NCI-H748 treated with DMSO at 0.1 percent for 48 hours (cell line): ENCODE data around the gene ZFYVE27.
A peak's percentile ranks its signal among the peaks of the same experiment; 100 is the strongest.

Experiments used
- DNase-seq: peaks from one replicate; lab custom pipeline; 2025; lab: John Stamatoyannopoulos, UW

Gene ZFYVE27

DNA sequence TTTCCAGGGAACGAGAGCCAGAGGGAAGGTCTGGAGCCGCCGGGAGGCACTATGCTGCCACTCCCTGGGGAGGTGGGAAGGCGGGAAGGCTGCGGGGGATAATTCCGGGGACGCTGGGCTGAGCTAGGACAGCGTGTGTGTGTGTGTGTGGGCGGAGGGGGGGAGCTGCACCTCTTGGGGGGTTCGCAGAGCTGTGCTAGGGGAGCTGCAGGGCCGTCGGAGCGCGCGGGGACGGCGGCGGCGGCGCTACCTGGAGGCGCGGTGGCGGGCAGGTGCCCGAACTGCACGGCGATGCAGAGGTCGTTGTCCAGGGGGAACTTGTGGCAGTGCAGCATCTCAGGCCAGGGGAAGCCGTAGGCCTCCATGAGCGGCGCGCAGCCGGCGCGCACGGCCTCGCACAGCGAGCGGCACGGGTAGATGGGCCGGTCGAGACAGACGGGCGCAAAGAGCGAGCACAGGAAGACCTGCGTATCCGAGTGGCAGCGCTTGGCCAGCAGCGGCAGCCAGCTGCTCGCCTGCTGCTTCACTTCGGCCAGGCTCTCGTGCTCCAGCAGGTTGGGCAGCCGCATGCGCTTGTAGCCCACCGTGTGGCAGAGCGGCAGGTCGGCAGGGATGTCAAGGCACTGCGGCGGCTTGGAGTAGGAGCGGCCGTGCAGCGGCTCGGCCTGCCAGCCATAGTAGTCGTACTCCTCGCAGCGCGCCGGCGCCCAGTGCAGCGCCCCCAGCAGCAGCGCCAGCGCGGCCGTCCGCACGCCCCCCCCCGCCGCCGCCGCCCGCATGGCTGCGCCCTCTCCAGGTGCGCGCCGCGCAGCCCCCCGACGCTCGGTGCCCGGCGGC lies 34.3 kb downstream of the ZFYVE27 start:
- no peak for DNase-seq

DNA sequence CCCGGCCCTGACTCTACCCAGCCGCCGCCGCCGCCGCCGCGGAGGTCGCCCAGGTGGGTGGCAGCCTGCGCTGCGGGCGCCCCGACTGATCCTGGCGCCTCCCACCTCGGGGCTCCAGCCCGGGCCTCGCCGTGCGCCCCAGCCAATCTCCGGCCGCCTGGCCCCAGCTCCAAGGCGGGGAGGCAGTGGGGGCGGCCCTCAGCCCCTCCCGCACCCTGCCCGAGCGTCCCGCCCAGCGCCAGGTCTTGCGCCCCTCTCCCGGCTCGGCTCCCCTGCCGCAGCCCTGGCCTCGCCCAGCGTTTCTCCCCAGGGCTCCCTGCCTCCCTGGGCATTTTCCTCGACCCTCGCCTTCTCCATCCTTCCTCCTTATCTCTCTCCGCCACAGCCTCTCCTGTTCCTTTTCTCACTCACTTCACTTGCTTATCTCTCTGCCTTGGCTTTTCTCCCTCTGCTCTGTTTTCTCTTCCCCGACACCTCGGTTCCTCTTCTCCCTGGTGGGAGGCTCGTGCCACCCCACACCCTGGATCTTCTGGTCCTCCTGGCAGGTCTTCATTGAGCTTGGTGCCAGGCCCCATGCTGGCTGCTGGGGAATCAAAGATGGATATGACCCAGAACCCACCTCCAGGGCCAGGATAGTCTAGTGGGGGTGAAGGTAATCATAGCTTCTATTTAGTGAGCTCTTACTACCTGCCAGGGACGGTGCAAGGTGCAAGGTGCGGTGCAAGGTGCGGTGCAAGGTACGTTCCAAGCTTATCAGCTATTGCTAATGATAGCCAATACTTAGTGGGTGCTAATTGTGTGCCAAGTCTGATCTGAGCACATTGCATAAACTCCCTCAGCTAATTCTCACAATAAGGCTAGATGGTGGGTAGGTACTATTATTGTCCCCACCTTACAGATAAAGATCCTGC lies 35.2 kb downstream of the ZFYVE27 start, which contains the start of gene SFRP5:
Gene SFRP5 (minus strand): TSS at position 87 of the 911 bp plus-strand sequence. CDS start 166 bp downstream, outside the sequence.
- DNase-seq = no peak

DNA sequence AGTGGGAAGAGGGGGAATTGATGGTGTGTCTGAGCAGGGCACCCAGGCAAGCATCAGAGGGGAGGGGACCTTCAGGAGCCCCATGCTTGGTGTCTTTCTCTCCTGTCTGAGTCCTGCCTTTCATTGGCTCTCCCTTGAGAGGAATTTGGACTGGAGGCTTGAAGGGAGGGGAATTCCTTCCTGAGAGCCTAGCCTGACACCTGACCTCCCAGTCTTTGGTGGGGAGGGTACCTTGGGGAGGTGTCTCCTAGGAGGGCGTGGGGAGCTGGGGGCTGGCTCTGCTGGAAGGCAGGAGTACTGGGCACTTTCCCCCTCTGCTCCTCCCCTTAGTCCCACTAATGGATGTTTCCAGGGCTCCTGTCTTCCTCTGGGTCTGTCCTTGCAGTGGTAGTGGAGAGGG lies 36.2 kb downstream of the ZFYVE27 start:
- no peak for DNase-seq

DNA sequence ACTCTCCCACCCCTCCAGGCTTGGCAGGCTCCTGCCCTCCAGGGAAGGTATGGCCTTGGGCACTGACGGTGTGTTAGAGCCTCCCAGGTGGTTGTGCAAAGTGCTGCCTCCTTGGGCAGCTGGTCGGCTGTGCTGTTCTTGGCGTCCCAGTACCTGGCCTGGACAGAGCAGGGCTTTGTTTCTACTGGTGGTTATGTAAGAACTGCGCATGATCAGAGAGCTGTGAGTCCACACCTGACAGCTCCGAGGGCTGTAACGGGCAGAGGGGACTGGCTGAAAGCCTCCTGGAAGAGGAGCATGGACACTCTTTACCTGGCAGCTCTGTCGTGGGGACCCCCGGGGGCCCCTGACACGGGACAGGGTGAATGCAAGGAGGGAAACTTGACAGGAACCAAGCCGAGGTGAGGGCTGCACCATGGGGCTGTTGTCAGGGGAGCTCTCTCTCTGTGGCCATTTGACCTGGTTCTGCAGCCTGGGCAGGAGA lies 37.9 kb downstream of the ZFYVE27 start:
- DNase-seq = no peak

DNA sequence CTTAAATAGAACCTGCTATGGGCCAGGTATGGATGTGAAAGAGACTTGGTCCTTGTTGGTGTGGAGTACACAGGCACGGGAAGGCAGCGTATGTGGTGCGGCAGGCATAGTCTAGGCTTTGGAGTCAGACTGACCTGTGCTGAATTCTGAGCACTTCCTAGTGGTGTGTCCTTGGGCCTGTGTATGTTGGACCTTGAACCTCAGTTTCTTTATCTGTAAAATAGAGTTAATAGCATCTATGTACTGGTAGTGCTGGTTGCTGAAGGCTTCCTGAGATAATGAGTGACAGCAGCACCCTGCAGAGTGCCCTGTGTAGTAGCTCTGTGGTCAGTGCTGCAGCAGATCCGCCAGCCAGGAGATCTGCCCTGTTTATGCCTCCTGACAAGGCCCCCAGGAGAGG lies 40.2 kb downstream of the ZFYVE27 start:
- no peak for DNase-seq

DNA sequence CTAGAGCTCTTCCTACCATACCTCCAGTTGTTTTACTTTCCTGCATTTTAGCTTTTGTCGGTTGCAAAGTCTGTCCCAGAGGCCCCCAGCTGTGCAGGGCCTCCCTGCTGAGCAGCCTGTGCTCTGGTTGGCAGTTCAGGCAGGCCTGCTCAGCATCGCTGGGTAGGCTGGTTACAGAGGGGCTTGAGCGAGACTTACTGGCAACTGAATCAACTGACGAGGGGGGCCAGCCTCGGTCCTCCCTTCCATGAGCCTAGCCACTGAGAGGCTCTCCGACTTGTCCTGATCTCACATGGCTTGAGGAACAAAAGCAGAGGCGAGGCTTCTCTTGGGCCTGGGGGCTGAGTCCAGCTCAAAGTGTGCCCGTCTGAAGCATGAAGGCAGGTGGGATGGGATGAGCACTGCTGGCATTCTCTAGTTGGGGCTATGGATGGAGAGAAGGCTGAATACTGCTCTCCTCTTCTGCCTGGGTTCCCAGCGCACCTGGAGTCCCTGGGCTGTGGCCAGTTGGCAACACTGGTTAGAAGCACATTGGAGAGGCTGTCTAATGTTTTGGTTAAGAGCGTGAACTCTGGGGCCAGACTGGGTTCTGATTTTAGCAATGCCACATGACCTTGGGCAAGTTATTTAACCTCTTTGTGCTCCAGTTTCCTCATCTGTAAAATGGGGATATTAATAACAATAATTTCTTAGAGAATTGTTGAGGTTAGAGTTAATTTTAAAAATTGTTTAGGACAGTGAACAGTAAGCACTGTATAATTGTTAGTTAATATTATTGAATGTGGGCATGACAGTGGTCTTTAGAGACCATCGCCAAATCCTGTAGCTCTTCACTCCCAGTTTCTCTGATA lies 41.7 kb downstream of the ZFYVE27 start:
- DNase-seq = no peak

DNA sequence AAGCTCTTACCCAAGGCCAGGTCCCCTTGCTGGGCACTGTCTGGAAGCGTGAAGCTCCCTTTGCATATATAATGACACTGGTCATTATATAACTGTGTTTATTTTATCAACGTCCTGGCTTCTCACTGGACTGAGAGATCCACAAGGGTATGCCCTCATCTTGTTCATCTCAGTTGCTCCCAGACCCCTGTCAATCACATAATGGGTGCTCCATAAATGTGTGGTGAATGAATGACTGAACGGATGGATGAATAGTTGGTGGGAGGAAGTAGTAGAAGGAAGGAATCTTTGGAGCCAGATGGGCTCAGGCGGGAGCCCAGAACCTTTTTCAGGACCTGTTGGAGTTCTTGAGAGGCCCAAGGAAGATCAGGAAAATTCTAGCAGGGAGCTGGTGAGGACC lies 42.6 kb downstream of the ZFYVE27 start:
- DNase-seq = no peak

DNA sequence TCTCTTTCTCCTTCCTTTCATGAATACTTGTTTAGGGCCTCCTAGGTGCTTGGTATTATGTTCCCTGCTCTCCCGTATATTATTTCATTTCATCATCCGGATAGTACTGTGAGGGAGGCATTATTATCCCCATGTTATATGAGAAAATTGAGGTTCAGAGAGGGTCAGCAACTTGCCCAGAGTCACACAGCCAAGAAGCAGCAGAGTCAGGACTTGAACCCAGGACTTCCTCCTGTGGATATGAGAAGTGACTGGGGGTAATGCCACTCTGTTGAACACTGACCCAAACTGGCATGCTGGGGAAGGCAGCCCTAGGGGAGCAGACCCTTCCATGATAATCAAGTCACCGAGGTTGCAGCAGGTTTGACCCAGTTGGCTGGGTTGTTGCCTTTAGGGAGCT lies 43.0 kb downstream of the ZFYVE27 start:
- DNase-seq = no peak

DNA sequence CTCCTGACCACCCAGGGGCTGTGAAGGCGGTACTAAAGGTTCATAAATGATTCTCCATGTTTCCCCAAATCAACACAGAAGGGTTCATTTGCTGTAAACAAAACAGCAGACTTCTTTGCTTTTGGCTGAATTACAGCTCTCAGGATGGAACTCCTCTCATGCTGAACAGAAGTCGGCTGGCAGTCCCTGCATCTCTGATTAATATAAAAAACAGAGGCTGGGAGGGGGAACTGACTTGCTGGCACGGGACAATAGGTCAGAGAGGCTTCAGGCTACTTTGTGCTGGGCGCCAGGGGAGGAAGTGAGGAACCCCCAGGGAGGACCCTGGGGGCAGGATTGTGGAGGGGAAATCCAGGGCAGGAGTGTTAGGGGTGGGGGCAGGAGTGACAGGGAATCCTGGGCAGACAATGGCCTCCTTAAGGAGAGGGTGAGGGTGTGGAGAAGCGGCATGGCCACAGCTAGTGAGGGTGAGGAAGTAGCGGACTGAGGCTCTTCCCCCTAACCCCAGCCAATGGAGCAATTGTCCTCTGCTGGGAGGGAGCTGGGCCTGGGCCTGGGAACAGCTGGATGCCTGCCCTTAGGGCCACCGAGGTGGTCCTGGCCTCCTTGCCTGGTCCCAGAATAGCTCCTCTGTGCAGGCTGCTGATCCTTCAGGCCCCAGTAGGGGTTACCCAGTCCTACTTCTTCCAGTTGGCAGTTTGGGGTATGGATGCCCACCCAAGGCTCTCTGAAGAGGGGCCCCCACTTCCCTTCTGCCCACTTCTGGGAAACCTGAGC lies 44.1 kb downstream of the ZFYVE27 start:
- no peak for DNase-seq

DNA sequence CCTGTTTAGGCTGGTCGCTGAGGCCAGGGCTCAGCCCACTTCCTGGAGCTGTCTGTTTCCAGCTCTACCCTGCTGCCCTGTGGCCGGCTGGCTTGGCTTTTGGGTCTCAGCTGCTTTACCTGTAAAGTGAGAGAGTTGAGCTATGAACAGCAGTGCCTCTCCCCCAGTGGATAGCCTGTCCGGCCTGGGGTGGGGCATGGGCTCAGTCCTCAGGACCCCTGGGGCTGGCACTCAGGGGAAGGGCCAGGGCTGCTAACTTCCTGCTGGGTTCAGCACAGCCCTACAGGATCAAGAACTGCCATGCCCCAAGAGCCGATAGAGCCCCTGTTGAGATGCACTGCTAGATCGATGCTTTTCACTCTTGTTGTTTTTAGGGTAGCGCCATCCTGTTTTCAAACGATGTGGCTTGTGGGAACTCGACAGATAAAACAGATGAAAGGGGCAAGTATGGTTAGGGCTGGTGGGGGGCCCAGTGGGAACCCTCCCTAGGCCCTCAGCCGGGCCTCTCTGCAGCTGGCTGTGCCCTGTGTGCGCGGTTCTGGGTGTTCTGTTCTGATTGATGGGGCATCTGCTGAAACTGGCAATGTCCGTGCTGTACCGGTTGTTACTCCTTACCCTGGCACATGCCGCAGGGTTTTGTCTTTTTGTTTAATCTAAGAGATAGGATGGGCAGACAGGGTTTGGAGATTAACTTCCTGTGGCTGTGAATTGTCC lies 44.8 kb downstream of the ZFYVE27 start:
- DNase-seq = no peak

DNA sequence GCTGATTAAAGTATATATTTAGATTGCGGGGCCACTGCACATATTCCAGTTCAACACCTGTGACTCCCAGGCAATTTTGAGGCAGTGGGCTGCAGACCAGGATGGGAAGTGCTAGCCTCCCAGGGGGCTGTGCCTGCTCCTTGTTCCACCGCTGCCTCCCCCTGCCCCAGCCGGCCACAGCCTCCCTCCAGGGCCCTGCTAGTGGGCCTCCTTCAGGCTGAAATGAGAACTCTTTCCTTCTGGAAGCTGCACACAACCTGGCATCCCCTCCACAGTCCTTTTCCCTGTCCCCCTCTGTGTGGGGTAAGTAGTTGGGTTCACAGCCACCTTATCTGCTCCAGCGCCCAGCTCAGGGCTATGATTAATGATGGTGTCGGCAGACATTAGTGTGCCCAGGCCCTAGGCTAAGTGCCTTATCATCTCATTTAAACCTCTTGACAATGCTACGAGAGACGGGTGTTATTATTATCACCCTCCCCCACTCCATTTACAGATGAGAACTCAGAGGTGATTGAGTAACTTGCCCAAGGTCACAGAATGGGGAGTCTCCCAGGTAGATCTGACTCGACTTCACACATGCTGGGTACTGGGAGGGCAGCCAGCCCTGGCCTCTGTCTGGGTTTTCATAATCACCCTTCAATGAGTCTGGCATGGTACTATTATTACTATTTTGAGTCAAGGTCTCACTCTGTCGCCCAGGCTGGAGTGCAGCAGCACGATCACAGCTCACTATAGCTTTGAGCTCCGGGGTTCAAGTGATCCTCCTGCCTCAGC lies 45.7 kb downstream of the ZFYVE27 start:
- no peak for DNase-seq

DNA sequence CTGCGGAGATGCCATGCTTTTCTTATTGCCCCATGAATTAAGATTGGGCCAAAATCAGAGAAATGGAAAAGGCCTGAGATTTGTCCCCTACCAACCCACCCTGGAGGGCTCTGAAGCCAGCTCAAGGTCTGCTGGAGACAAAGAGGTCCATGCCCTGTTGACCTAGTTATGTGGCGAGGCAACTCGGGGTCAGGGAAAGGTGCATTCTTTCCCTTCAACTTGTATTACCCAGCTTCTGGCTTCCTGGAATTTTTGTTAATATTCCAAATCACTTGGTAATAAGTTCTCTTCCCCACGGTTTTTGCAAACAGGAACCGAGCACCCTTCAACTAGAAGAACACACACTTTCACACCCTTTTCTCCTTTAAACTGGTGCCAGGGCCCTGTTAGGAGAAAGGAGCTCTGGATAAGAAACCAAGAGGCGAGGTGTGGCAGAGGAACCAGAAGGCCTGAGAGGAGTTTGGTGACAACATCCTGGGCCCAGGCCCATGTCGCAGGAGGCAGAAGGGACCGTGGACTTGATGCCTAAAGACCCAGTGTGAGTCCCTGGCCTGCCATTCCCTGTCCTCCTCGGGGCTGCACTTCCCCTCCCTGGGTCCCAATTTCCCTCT lies 47.4 kb downstream of the ZFYVE27 start:
- no peak for DNase-seq

DNA sequence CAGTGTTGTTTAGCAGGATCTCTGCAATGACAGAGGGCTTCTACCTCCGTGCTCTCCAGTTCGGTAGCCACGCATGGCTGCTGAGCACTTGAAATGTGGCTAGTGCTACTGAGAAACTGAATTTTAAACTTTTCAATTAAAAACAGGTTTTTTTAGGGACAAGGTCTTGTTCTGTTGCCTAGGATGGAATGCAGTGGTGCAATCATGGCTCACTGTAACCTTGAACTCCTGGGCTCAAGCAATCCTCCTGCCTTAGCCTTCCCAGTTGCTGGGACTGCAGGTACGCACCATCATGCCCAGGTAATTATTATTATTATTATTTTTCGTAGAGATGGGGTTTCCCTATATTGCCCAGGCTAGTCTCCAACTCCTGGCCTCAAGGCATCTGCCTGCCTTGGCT lies 48.3 kb downstream of the ZFYVE27 start:
- DNase-seq = no peak

DNA sequence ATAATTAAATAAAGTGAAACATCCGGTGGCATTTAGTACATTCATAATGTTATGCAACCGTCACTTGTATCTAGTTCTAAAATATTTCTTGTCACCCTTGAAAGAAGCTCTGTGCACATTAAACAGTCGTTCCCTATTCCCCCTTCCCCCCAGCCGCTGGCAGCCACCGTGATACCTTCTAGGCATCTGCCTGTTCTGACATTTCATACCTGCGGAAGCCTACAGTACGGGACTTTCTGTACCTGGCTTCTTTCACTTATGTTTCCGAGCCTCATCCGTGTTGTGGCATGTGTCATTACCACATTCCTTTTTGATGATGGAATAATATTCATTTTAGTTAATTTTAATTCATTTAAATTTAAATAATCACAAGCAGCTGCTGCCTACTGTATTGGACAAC lies 48.8 kb downstream of the ZFYVE27 start:
- no peak for DNase-seq

DNA sequence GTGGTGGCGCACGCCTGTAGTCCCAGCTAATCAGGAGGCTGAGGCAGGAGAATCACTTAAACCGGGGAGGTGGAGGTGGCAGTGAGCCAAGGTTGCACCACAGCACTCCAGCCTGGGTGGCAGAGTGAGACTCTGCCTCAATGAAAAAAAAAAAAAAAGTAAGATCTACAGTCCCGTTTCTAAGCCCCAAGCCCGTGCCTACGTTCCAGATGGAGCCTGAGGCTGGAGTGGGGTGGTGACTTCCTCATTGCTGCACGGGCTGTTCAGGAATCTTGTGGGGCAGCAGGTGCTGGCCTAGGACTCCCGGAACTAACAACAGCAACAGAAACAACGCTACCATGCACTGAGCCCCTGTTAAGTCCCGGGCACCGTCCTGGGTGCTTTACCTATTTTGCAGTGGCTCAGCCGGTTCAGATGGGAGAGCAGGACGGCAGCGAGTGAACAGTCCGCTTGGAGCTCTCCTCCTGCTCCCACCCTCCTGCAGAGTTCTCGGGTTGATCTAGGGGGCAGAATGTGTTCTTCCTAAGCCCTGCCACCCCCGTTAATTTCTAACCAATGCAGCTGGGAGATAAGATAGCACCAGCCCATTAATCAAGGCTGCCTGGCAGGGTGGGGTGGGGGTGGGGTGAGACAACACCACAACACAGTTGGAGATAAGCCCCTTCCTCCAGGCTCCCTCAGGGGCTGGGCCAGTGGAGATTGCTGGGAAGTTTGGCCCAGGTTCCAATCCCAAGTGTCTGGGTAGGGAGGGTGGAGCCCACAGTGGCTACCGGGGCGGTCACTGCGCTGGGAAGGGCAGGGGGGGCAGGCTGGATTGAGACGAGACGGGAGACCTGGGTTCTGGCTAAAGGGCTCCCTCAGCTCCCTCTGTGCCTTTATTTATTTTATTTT lies 51.9 kb downstream of the ZFYVE27 start:
- DNase-seq = no peak

DNA sequence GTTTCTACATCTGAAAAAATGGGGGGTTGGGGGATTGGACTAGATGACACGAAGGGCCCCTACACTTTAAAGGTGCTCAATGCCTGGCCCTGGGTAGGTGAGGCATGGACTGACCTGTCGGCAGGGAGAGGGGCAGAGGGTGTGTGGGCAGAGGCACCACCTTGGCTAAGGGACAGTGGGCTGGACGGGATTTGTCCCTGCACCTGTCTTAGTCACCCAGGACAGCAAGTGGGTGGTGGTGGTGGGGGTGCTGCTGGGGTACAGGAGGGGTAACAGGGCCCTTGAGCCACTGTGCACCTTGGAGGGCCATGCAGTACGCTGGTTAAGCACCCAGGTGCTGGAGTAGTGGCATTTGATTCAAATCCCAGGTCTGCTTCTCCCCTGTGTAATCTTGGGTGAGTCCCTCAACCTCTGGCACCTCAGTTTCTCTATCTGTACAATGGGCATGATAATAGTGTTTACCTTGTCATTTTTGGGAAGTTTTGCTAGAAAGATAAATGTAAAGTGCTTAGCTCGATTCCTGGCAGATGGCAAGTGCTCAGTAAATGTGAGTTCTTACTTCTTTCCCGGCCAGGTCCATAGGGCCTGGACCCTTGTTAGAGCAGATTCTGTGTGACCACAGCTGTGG lies 53.0 kb downstream of the ZFYVE27 start:
- no peak for DNase-seq

DNA sequence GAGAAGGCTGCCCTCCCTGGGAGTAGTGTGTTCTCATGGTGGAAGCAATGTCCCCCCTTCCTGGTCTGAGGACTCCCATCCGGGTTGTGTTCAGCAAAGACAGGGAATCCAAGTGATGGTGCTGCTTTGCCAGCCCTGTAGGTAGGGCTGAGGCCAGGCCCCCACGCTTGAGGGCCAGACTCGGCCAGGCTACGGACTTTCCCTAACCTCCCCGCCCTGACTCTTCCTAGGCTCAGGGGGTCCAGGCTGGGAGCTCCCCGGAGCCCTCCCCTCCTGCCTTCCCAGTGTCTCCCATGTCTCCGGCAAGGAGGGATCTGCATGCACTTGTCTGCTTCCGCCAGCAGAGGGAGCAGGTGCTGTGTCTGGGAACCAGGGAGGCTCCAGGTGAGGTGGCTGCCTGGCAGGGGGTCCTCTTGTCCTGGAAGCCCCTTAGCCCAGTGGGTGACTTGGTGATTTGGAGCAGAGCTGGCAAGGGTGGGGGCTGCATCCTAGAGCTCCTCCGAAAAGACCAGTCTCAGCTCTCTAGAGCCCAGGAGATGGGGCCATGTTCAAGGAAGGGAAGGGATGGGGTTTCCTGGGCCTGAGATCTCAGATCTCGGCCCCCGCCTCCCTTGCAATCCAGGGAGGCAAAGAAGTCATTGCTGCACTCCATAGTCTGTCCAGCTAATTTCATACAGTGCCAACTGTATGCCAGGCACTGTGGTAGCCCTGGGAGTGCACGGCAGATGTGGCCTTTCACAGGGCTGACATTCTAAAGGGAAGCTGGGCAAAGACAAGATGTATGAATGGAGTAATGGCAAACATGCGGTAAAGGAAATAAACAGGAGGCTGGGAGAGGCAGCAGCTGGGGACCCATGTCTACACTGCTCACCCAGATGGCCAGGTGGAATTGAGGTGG lies 55.1 kb downstream of the ZFYVE27 start:
- DNase-seq = peak; percentile 1
